ENCODE measurements around the gene CLIC2.

DNA sequence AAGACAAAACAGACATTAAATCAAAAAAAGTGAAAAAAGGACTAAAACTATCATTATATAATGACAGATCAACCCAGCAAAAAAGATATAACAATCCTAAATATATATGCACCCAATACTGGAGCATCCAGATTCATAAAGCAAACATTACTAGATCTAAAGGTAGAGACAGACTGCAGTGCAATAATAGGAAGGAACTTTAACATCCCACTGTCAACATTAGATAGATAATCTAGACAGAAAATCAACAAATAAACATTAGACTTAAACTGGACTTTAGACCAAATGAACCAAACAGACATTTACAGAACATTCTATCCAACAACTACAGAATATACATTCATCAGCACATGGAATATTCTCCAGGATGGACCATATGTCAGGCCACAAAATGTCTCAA is 40.6 kb downstream of the CLIC2 start:
- TF ChIP-seq, protein P1, sequence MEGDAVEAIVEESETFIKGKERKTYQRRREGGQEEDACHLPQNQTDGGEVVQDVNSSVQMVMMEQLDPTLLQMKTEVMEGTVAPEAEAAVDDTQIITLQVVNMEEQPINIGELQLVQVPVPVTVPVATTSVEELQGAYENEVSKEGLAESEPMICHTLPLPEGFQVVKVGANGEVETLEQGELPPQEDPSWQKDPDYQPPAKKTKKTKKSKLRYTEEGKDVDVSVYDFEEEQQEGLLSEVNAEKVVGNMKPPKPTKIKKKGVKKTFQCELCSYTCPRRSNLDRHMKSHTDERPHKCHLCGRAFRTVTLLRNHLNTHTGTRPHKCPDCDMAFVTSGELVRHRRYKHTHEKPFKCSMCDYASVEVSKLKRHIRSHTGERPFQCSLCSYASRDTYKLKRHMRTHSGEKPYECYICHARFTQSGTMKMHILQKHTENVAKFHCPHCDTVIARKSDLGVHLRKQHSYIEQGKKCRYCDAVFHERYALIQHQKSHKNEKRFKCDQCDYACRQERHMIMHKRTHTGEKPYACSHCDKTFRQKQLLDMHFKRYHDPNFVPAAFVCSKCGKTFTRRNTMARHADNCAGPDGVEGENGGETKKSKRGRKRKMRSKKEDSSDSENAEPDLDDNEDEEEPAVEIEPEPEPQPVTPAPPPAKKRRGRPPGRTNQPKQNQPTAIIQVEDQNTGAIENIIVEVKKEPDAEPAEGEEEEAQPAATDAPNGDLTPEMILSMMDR (IDR thresholded peaks at IDR 0.05; ENCODE audit: low read depth, low read length, poor library complexity, severe bottlenecking) = no peak
- TF ChIP-seq EZH2phosphoT487 (IDR thresholded peaks at IDR 0.05; ENCODE audit: borderline replicate concordance, low read length) = no peak

All from DOHH2 (cell line).